Measurements from ENCODE around the gene PAX3.

GRCh38 chr2:222310747-222311318 lies 12.0 kb upstream of the PAX3 start:
- TF ChIP-seq L3MBTL2 (conservative IDR thresholded peaks at IDR 0.05): no peak
- TF ChIP-seq BHLHE40 (IDR thresholded peaks at IDR 0.05; ENCODE audit: borderline replicate concordance): no peak
- TF ChIP-seq ZNF384 (IDR thresholded peaks at IDR 0.05): no peak
- no peak for TF ChIP-seq FOXM1 (IDR thresholded peaks at IDR 0.05; ENCODE audit: borderline replicate concordance)
- no peak for TF ChIP-seq FOXA1 (IDR thresholded peaks at IDR 0.05)
- TF ChIP-seq CTBP1 (IDR thresholded peaks at IDR 0.05; ENCODE audit: borderline replicate concordance): no peak
